Measurements from ENCODE around the gene INCA1. TPM values are rescaled to one million over a fixed set of nuclear protein-coding genes. Genes with fewer than 3 reads are reported as not detected.
A peak's percentile ranks its signal among the peaks of the same experiment; 100 is the strongest.

INCA1 gene
- total and polyA plus RNA-seq, 2 of the 13 experiments (the other 11 are each of a cell fraction or from before 2014, with no cell fraction given), result 0.93 to 2.6 TPM

DNA sequence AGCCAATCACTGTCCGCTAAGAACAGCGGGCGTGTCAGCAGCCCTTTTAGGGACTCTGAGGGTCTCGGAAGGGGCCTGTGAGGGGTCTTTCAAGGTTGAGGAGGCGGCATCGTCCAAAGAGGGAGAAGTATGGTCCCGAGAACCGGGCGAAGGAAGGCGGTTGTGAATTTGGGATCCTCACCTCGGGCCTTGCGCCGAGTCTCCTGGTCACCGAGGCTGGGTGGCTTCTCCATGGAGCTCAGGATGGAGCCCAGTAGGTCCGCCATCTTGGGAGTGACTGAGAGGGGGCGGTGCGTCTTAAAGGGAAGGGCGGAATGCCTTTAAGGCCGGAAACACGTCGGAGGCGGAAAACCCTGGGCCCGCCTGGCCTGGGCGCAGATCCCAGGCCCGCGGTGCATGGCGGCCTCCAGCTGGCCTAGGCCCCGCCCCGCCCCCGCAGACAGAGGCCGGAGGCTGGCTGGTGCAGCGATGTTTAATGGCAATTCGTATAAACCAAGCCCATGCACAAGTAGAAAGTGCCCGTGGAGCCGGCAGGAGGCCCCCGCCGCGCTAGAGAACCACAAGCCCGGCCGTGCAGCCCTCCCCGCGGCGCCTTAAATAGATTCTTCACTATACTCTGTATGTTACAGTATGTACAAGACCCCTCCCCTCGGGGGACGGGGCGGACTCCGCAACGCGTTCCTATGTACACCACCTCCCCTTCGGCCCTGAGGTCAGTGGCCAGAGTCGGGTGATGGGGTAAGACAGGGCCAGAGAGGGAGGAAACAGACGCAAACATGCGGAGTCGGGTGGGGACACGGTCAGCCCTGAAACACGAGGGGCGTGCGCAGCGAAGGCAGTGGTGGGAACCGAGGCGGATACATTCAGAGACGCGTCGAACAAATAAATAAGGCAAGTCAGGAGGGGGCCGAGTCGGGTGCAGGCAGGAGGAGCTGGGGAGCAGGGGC, 29.5 kb downstream of the INCA1 start, which contains the start of gene SPAG7:
SPAG7 (minus strand) TSS at position 279 of the 947 bp plus-strand sequence; CDS start at position 266, 13 bp downstream.
- Histone ChIP-seq H3K4me3 (replicated peaks in 1 of 3; ENCODE audit: insufficient read depth in 1 of 3, low read depth in 2 of 3, low read length in 3 of 3) (peak within 1 kb of the TSS; percentile 72 to 88 (median 77)), H3K4me1 (ENCODE audit: insufficient read depth, low read length) (peaks cover 31% of the 10 kb centered on the region), H3K36me3 (replicated peaks in 1 of 2; ENCODE audit: control insufficient read depth in 1 of 2, insufficient read depth in 2 of 2, low read length in 2 of 2) (peaks cover 0 to 13% of the 10 kb centered on the region in 2 experiments; a peak in 3 of 5 replicates), H3K4me2 (ENCODE audit: low read depth, low read length) (peak within 1 kb of the TSS; percentile 94), H3K9ac (ENCODE audit: insufficient read depth, low read depth, low read length) (peak within 1 kb of the TSS; percentile 91), H3K27ac (ENCODE audit: extremely low read length, insufficient read depth, low read length) (peak within 1 kb of the TSS; percentile 92), H3K9me3 (ENCODE audit: low read length) (no peaks in the 10 kb centered on the region), H2AFZ (ENCODE audit: low read length) (no peak within 1 kb of the TSS), H3K79me2 (ENCODE audit: insufficient read depth, low read length) (peaks cover 27% of the 10 kb centered on the region), H3K27me3 (ENCODE audit: control insufficient read depth in 1 of 2, insufficient read depth in 2 of 2, low read length in 2 of 2) (no peaks in the 10 kb centered on the region; a peak in 1 of 5 replicates), H4K20me1 (ENCODE audit: insufficient read depth, low read length) (no peaks in the 10 kb centered on the region)
- DNase-seq (ENCODE audit: low spot score) (peak; percentile 90), FAIRE-seq (peak; percentile 34), ATAC-seq (peak; percentile 68)
- ChIA-PET POLR2A (interaction anchor here (0.9 to 10.5 kb wide), 27 partner anchors 8 to 391 kb away, joined by 3 to 273 read pairs (median 5); partner anchors contain the start of genes ARRB2, CAMTA2, ENO3 and INCA1), CTCF (ENCODE audit: low intra/inter-chr PET ratio, low total read pairs) (no interaction called here)
- intact Hi-C loops (cut with micrococcal nuclease; ENCODE audit: unreplicated experiment), result loop anchor here (1.0 to 10.0 kb wide), 3 partner anchors 18 to 253 kb away; partner anchors contain the start of gene ARRB2
- BruUV-seq (replicated peaks), result no TSS peak
- in situ Hi-C loops (cut with HindIII; ENCODE audit: extremely low pct_ligation_motif_present, low pct_unique_long_range_greater_than_20kb), result no loop called here
- under 1% methylated on average over 37 of the region's 66 CpGs for WGBS (ENCODE audit: low lambda C conversion rate)
- TF ChIP-seq FOXK2 (IDR thresholded peaks at IDR 0.05) (no peak), ZBTB49 (CRISPR knock-in tag; IDR thresholded peaks at IDR 0.05; ENCODE audit: borderline replicate concordance) (no peak), ZNF546 (CRISPR knock-in tag; conservative IDR thresholded peaks at IDR 0.05) (peak; percentile 86), HIVEP1 (CRISPR knock-in tag; IDR thresholded peaks at IDR 0.05) (peak; percentile 43; the same call in 1 of the 2 replicates), SAFB2 (CRISPR knock-in tag; IDR thresholded peaks at IDR 0.05; ENCODE audit: borderline replicate concordance, low read depth) (peak; percentile 24; the same call in 1 of the 2 replicates), SNAI1 (CRISPR knock-in tag; IDR thresholded peaks at IDR 0.05; ENCODE audit: borderline replicate concordance) (no peak), KAT2B (IDR thresholded peaks at IDR 0.05; ENCODE audit: borderline replicate concordance, low read depth, low read length) (no peak), CENPX (CRISPR knock-in tag; IDR thresholded peaks at IDR 0.05) (no peak), ZNF589 (CRISPR knock-in tag; conservative IDR thresholded peaks at IDR 0.05) (peak; percentile 29; the same call in 1 of the 2 replicates), ZNF790 (CRISPR knock-in tag; IDR thresholded peaks at IDR 0.05; ENCODE audit: borderline replicate concordance) (0 out of 2 replicates have a peak, but pooled peaks have one; percentile 79), TAF1 (CRISPR knock-in tag; IDR thresholded peaks at IDR 0.05) (peak; percentile 92), GMEB1 (CRISPR knock-in tag; IDR thresholded peaks at IDR 0.05; ENCODE audit: borderline replicate concordance) (peak; percentile 74), ZNF75D (CRISPR knock-in tag; IDR thresholded peaks at IDR 0.05; ENCODE audit: borderline replicate concordance) (no peak), YEATS2 (CRISPR knock-in tag; IDR thresholded peaks at IDR 0.05; ENCODE audit: borderline replicate concordance) (peak; percentile 84; the same call in 1 of the 2 replicates), POLR2AphosphoS5 (IDR thresholded peaks at IDR 0.05; ENCODE audit: low read depth, low read length) (peak; percentile 80), ZMAT3 (CRISPR knock-in tag; conservative IDR thresholded peaks at IDR 0.05) (peak; percentile 39; the same call in 1 of the 2 replicates), MED13 (CRISPR knock-in tag; IDR thresholded peaks at IDR 0.05) (no peak; the same call in 1 of the 2 replicates)
- TF ChIP-seq, protein P1, sequence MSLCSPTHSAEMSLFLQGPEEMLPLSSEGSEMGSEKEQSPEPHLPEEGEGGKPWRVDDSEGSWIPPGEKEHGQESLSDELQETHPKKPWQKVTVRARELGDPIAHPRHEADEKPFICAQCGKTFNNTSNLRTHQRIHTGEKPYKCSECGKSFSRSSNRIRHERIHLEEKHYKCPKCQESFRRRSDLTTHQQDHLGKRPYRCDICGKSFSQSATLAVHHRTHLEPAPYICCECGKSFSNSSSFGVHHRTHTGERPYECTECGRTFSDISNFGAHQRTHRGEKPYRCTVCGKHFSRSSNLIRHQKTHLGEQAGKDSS (CRISPR knock-in tag; IDR thresholded peaks at IDR 0.05; ENCODE audit: borderline replicate concordance, low read depth), result peak; percentile 57; the same call in 1 of the 2 replicates

Measured in HepG2 (cell line).